ENCODE results near the gene DYNLT4. TPM values are rescaled to one million over a fixed set of nuclear protein-coding genes. Genes with fewer than 3 reads are reported as not detected.

The DYNLT4 gene
- total and polyA plus RNA-seq, 2 experiments from 2014 or later, result 0.59 TPM; not detected in 1

- Histone ChIP-seq H3K27ac (no peak within 1 kb of the TSS), H3F3A (ENCODE audit: insufficient read depth) (no peaks in the 10 kb centered on the region), H4K20me1 (ENCODE audit: insufficient read depth) (no peaks in the 10 kb centered on the region), H3K4me3 (no peak within 1 kb of the TSS), H3K4me1 (ENCODE audit: insufficient read depth) (no peaks in the 10 kb centered on the region), H2AFZ (no peak within 1 kb of the TSS), H3K36me3 (ENCODE audit: low read depth) (no peaks in the 10 kb centered on the region), H3K9ac (no peak within 1 kb of the TSS), H3K79me2 (ENCODE audit: insufficient read depth) (no peaks in the 10 kb centered on the region), H3K27me3 (replicated peaks; ENCODE audit: insufficient read depth) (no peaks in the 10 kb centered on the region), H3K9me3 (ENCODE audit: low read depth) (no peaks in the 10 kb centered on the region), H3K4me2 (ENCODE audit: unreplicated experiment) (no peak within 1 kb of the TSS), H3K9me2 (ENCODE audit: insufficient read depth) (no peaks in the 10 kb centered on the region)
- WGBS, 2 experiments (ENCODE audit: low coverage in 1 of 2, low lambda C conversion rate in 2 of 2, missing lambda C conversion rate in 2 of 2), result 85 to 86% methylated on average over 9 of the region's 9 CpGs
- DNase-seq, result no peak
- no peak for TF ChIP-seq EZH2phosphoT487 (IDR thresholded peaks at IDR 0.05; ENCODE audit: insufficient read depth, low read depth)
- in situ Hi-C loops (cut with MboI), result no loop called here
Observed at GRCh38 chr1:44788120-44788860, 18.9 kb downstream of the DYNLT4 start, which contains the start of gene BEST4. Gene BEST4, minus strand, starts transcription at chr1:44788170. Its CDS starts 465 bp downstream, at chr1:44787705.

GRCh38 chr1:44787506-44787905, 19.6 kb downstream of the DYNLT4 start:
- Histone ChIP-seq H3K9me3 (ENCODE audit: low read depth) (no peaks in the 10 kb centered on the region), H3K27ac (no peak overlapping the region), H3K4me1 (ENCODE audit: insufficient read depth) (no peaks in the 10 kb centered on the region), H3K36me3 (ENCODE audit: low read depth) (no peaks in the 10 kb centered on the region), H3K27me3 (replicated peaks; ENCODE audit: insufficient read depth) (no peaks in the 10 kb centered on the region), H3K9me2 (ENCODE audit: insufficient read depth) (no peaks in the 10 kb centered on the region), H3K9ac (no peak overlapping the region), H2AFZ (no peak overlapping the region), H4K20me1 (ENCODE audit: insufficient read depth) (no peaks in the 10 kb centered on the region), H3K4me3 (no peak overlapping the region), H3K79me2 (ENCODE audit: insufficient read depth) (no peaks in the 10 kb centered on the region), H3K4me2 (ENCODE audit: unreplicated experiment) (no peak overlapping the region), H3F3A (ENCODE audit: insufficient read depth) (peaks cover 7% of the 10 kb centered on the region; the same call in 1 of the 2 replicates)
- DNase-seq, result no peak
- WGBS, 2 experiments (ENCODE audit: low coverage in 1 of 2, low lambda C conversion rate in 2 of 2, missing lambda C conversion rate in 2 of 2), result 98 to 99% methylated on average over 9 to 10 of the region's 10 CpGs
- no peak for TF ChIP-seq EZH2 (IDR thresholded peaks at IDR 0.05; ENCODE audit: insufficient read depth, poor library complexity, severe bottlenecking)
- TF ChIP-seq EZH2phosphoT487 (IDR thresholded peaks at IDR 0.05; ENCODE audit: insufficient read depth, low read depth), result no peak
- in situ Hi-C loops (cut with MboI), result no loop called here

GRCh38 chr1:44786841-44787426, 20.2 kb downstream of the DYNLT4 start:
- H3K79me2 ChIP-seq (ENCODE audit: insufficient read depth), result no peaks in the 10 kb centered on the region
- H3K27me3 ChIP-seq (replicated peaks; ENCODE audit: insufficient read depth), result no peaks in the 10 kb centered on the region
- 0 out of 2 replicates have a peak overlapping the region, but pooled peaks have one; percentile 63 for H3K9ac ChIP-seq
- TF ChIP-seq EZH2phosphoT487 (IDR thresholded peaks at IDR 0.05; ENCODE audit: insufficient read depth, low read depth) (no peak), EZH2 (IDR thresholded peaks at IDR 0.05; ENCODE audit: insufficient read depth, poor library complexity, severe bottlenecking) (no peak)
- H4K20me1 ChIP-seq (ENCODE audit: insufficient read depth), result no peaks in the 10 kb centered on the region
- H3K4me1 ChIP-seq (ENCODE audit: insufficient read depth), result no peaks in the 10 kb centered on the region
- H3K4me3 ChIP-seq, result no peak overlapping the region
- no peak overlapping the region for H3K4me2 ChIP-seq (ENCODE audit: unreplicated experiment)
- peaks cover 11% of the 10 kb centered on the region for H3F3A ChIP-seq (ENCODE audit: insufficient read depth)
- in situ Hi-C loops (cut with MboI), result no loop called here
- no peaks in the 10 kb centered on the region for H3K36me3 ChIP-seq (ENCODE audit: low read depth)
- 71 to 78% methylated on average over 6 to 9 of the region's 9 CpGs for WGBS, 2 experiments (ENCODE audit: low coverage in 1 of 2, low lambda C conversion rate in 2 of 2, missing lambda C conversion rate in 2 of 2)
- H3K9me3 ChIP-seq (ENCODE audit: low read depth), result no peaks in the 10 kb centered on the region
- DNase-seq, result peak; percentile 23
- no peak overlapping the region for H2AFZ ChIP-seq
- no peak overlapping the region for H3K27ac ChIP-seq
- no peaks in the 10 kb centered on the region for H3K9me2 ChIP-seq (ENCODE audit: insufficient read depth)

- H3K27me3 ChIP-seq (replicated peaks; ENCODE audit: insufficient read depth), result no peaks in the 10 kb centered on the region
- no peaks in the 10 kb centered on the region for H3K9me3 ChIP-seq (ENCODE audit: low read depth)
- peak overlapping the region; percentile 78 for H2AFZ ChIP-seq
- no peaks in the 10 kb centered on the region for H3K9me2 ChIP-seq (ENCODE audit: insufficient read depth)
- H3K4me1 ChIP-seq (ENCODE audit: insufficient read depth), result no peaks in the 10 kb centered on the region
- H3K79me2 ChIP-seq (ENCODE audit: insufficient read depth), result no peaks in the 10 kb centered on the region
- in situ Hi-C loops (cut with MboI), result no loop called here
- WGBS, 2 experiments (ENCODE audit: low coverage in 1 of 2, low lambda C conversion rate in 2 of 2, missing lambda C conversion rate in 2 of 2), result 8 to 9% methylated on average over 44 to 46 of the region's 49 CpGs
- no peak overlapping the region for H3K27ac ChIP-seq
- TF ChIP-seq EZH2 (IDR thresholded peaks at IDR 0.05; ENCODE audit: insufficient read depth, poor library complexity, severe bottlenecking), result no peak
- H3K36me3 ChIP-seq (ENCODE audit: low read depth), result peaks cover 2% of the 10 kb centered on the region; the same call in 1 of the 2 replicates
- H3K4me2 ChIP-seq (ENCODE audit: unreplicated experiment), result peak overlapping the region; percentile 67
- peak overlapping the region; percentile 67 for H3K4me3 ChIP-seq
- peaks cover 18% of the 10 kb centered on the region for H3F3A ChIP-seq (ENCODE audit: insufficient read depth)
- H4K20me1 ChIP-seq (ENCODE audit: insufficient read depth), result no peaks in the 10 kb centered on the region
- peak overlapping the region; percentile 63 for H3K9ac ChIP-seq
- DNase-seq, result peak; percentile 79
Observed at GRCh38 chr1:44786138-44786840, 20.9 kb downstream of the DYNLT4 start.

Data from GM23248 (cell line).